Natural killer cell (primary cell): Measurements from ENCODE around the gene CREBRF. TPM values are rescaled to one million over a fixed set of nuclear protein-coding genes. Genes with fewer than 3 reads are reported as not detected.
A peak's percentile ranks its signal among the peaks of the same experiment; 100 is the strongest.

Experiments used
- ATAC-seq, 3 donors: fragments of 150-1000 bp in 2 of 3; fragments of 200-7000 bp in 1 of 3; cut with Tn5 transposase; 1 replicate in 1 of 3; 2 replicates in 2 of 3; pipeline ENCODE4 v1.10.0; 2021; ENCODE audit warnings: mild to moderate bottlenecking in 2 of 3, moderate library complexity in 2 of 3
- DNase-seq, 2 donors: peaks; one replicate each; pipeline versions ENCODE4 v3.0.0 to v3.0.0-alpha.2; 2013 to 2021; ENCODE audit warnings: mixed read lengths in 1 of 2
- H3K27ac ChIP-seq: one replicate; pipeline ENCODE4 v1.5.1; 2013; ENCODE audit warnings: mild to moderate bottlenecking, low read length
- H3K27me3 ChIP-seq: one replicate; pipeline ENCODE4 v1.6.1; 2013; ENCODE audit warnings: low read length; ENCODE audit not compliant: control insufficient read depth, insufficient read depth
- H3K36me3 ChIP-seq: one replicate; pipeline ENCODE4 v1.6.1; 2013; ENCODE audit warnings: low read length; ENCODE audit not compliant: control insufficient read depth, insufficient read depth
- H3K4me1 ChIP-seq: one replicate; pipeline ENCODE4 v1.6.1; 2013; ENCODE audit warnings: low read length; ENCODE audit not compliant: control insufficient read depth, insufficient read depth
- H3K4me3 ChIP-seq: one replicate; pipeline ENCODE4 v1.5.1; 2013; ENCODE audit warnings: low read length
- H3K9me3 ChIP-seq: one replicate; pipeline ENCODE4 v1.6.1; 2013; ENCODE audit warnings: low read length; ENCODE audit not compliant: control insufficient read depth, insufficient read depth
- H3K27ac Mint-ChIP-seq, 2 donors: one replicate each; pipeline ENCODE4 v1.8.0; 2022; ENCODE audit warnings: mild to moderate bottlenecking in 2 of 2, mixed read lengths in 2 of 2, moderate library complexity in 1 of 2
- H3K27me3 Mint-ChIP-seq, 2 donors: one replicate each; pipeline ENCODE4 v1.8.0; 2022; ENCODE audit warnings: low read depth in 2 of 2, mixed read lengths in 2 of 2
- H3K36me3 Mint-ChIP-seq: one replicate; pipeline ENCODE4 v1.8.0; 2022; ENCODE audit warnings: mixed read lengths
- H3K4me1 Mint-ChIP-seq, 2 donors: one replicate each; pipeline ENCODE4 v1.8.0; 2022; ENCODE audit warnings: mixed read lengths in 2 of 2
- H3K4me3 Mint-ChIP-seq: one replicate; pipeline ENCODE4 v1.8.0; 2022; ENCODE audit warnings: mild to moderate bottlenecking, moderate library complexity, mixed read lengths
- H3K9me3 Mint-ChIP-seq, 2 donors: one replicate each; pipeline ENCODE4 v1.8.0; 2022; ENCODE audit warnings: mixed read lengths in 2 of 2
- CTCF ChIP-seq: fragments of 200-600 bp; IDR thresholded peaks from one replicate; pipeline ENCODE4 v1.8.0; 2022; ENCODE audit warnings: antibody characterized with exemption
- WGBS: methylation state at CpG from one replicate; pipeline ENCODE4 v1.1.7; 2013; ENCODE audit warnings: missing lambda C conversion rate; ENCODE audit not compliant: insufficient coverage; 5-methylcytosine and 5-hydroxymethylcytosine counted together
- intact Hi-C: fragments of 100-400 bp; cut with micrococcal nuclease; formaldehyde crosslinking; loops from one replicate; pipeline ENCODE4 v1.14.2; 2022
- total RNA-seq, 4 donors: library from RNA; stranded (reverse); fragments of 120-200 nt in 1 of 4; gene quantifications; one replicate each; pipeline versions ENCODE4 v1.2.3 to v1.2.4, GENCODE V29; 2013 to 2022

Gene CREBRF
- total RNA-seq, 3 donors from 2014 or later (not counting 1 experiment from before 2014, with no cell fraction given) = 118 to 127 (median 121) TPM

GRCh38 chr5:173055042-173055721 is 970 bp upstream of the CREBRF start:
- TF ChIP-seq CTCF = no peak

GRCh38 chr5:173055722-173055982 is 500 bp upstream of the CREBRF start:
- H3K27ac ChIP-seq = peak overlapping the region; percentile 37
- H3K4me1 ChIP-seq = peaks cover 8% of the 10 kb centered on the region
- Mint-ChIP-seq H3K4me3 (peak overlapping the region; percentile 93), H3K27me3 (peaks cover 11 to 18% of the 10 kb centered on the region in 2 donors), H3K36me3 (no peaks in the 10 kb centered on the region), H3K27ac (peak overlapping the region; percentile 89 to 95), H3K4me1 (peaks cover 23 to 28% of the 10 kb centered on the region in 2 donors), H3K9me3 (no peaks in the 10 kb centered on the region)
- intact Hi-C loops = no loop called here
- ATAC-seq (no peak), DNase-seq (no peak)
- H3K36me3 ChIP-seq = peaks cover 2% of the 10 kb centered on the region
- no peaks in the 10 kb centered on the region for H3K27me3 ChIP-seq
- H3K9me3 ChIP-seq = no peaks in the 10 kb centered on the region
- 2% methylated on average over 11 of the region's 11 CpGs for WGBS
- no peak for TF ChIP-seq CTCF
- peak overlapping the region; percentile 86 for H3K4me3 ChIP-seq

More at GRCh38 chr5:173055042-173055721, 970 bp upstream of the CREBRF start:
- Histone ChIP-seq H3K36me3 (peaks cover 2% of the 10 kb centered on the region), H3K4me3 (peak overlapping the region; percentile 86), H3K9me3 (no peaks in the 10 kb centered on the region), H3K27ac (no peak overlapping the region), H3K27me3 (no peaks in the 10 kb centered on the region), H3K4me1 (peaks cover 8% of the 10 kb centered on the region)
- intact Hi-C loops = no loop called here
- no peaks in the 10 kb centered on the region for H3K36me3 Mint-ChIP-seq
- peaks cover 11 to 18% of the 10 kb centered on the region in 2 donors for H3K27me3 Mint-ChIP-seq
- no peaks in the 10 kb centered on the region for H3K9me3 Mint-ChIP-seq
- peak overlapping the region; percentile 89 to 95 for H3K27ac Mint-ChIP-seq
- WGBS = 34% methylated on average over 6 of the region's 10 CpGs
- ATAC-seq = no peak
- DNase-seq = no peak
- H3K4me3 Mint-ChIP-seq = peak overlapping the region; percentile 93
- peaks cover 23 to 28% of the 10 kb centered on the region in 2 donors for H3K4me1 Mint-ChIP-seq

- Mint-ChIP-seq H3K4me3 (peak overlapping the region; percentile 94), H3K27me3 (peaks cover 9 to 16% of the 10 kb centered on the region in 2 donors), H3K27ac (peak overlapping the region; percentile 89 to 95), H3K4me1 (peaks cover 30 to 33% of the 10 kb centered on the region in 2 donors), H3K9me3 (no peaks in the 10 kb centered on the region), H3K36me3 (no peaks in the 10 kb centered on the region)
- intact Hi-C loops = loop anchor here (1.0 to 2.0 kb wide), 4 partner anchors 72 to 284 kb away; partner anchors contain the start of genes BNIP1 and RPL26L1
- Histone ChIP-seq H3K27ac (peak overlapping the region; percentile 92), H3K27me3 (no peaks in the 10 kb centered on the region), H3K4me1 (peaks cover 8% of the 10 kb centered on the region), H3K4me3 (peak overlapping the region; percentile 86), H3K9me3 (no peaks in the 10 kb centered on the region), H3K36me3 (peaks cover 2% of the 10 kb centered on the region)
- DNase-seq (no peak), ATAC-seq (peak; percentile 49 to 71 (median 56))
- no peak for TF ChIP-seq CTCF
- under 1% methylated on average over 27 of the region's 27 CpGs for WGBS
Measured at GRCh38 chr5:173056783-173057061, 570 bp downstream of the CREBRF start.
